Psoas muscle (tissue), 8 donors: Measurements from ENCODE around the gene BMP6. TPM values are rescaled to one million over a fixed set of nuclear protein-coding genes. Genes with fewer than 3 reads are reported as not detected.

Experiments
- ATAC-seq, 4 donors: fragments of 200-7000 bp; cut with Tn5 transposase; one replicate each; pipeline ENCODE4 v1.9.1; 2020; ENCODE audit warnings: moderate library complexity in 3 of 4, mild to moderate bottlenecking in 2 of 4
- DNase-seq, 2 donors: peaks; one replicate each; pipeline ENCODE4 v3.0.0-alpha.2; 2020
- H3K27ac ChIP-seq: fragments of 200-600 bp; one replicate; pipeline ENCODE4 v1.8.0; 2022
- H3K27me3 ChIP-seq, 3 donors: fragments of 200-600 bp in 1 of 3; one replicate each; pipeline versions ENCODE4 v1.6.1 to v1.8.0; 2013 to 2022; ENCODE audit warnings: low read length in 2 of 3, mild to moderate bottlenecking in 2 of 3, moderate library complexity in 1 of 3; ENCODE audit not compliant: insufficient read depth in 3 of 3
- H3K36me3 ChIP-seq, 2 donors: fragments of 200-600 bp in 1 of 2; one replicate each; pipeline versions ENCODE4 v1.6.1 to v1.8.0; 2013 to 2022; ENCODE audit warnings: low read depth in 1 of 2, mild to moderate bottlenecking in 1 of 2, moderate library complexity in 1 of 2; ENCODE audit not compliant: insufficient read depth in 1 of 2
- H3K4me1 ChIP-seq: fragments of 200-600 bp; one replicate; pipeline ENCODE4 v1.8.0; 2022
- H3K4me3 ChIP-seq: fragments of 200-600 bp; one replicate; pipeline ENCODE4 v1.8.0; 2022; ENCODE audit warnings: mild to moderate bottlenecking
- H3K9me3 ChIP-seq: fragments of 200-600 bp; one replicate; pipeline ENCODE4 v1.8.0; 2022
- CTCF ChIP-seq: fragments of 200-600 bp; IDR thresholded peaks from one replicate; pipeline ENCODE4 v1.8.0; 2022; ENCODE audit warnings: antibody characterized with exemption
- WGBS, 3 donors: extraction: QIAGEN DNeasy Blood & Tissue Kit; methylation state at CpG; one replicate each; pipeline versions ENCODE4 v1.1.6 to v1.1.7; 2013; 5-methylcytosine and 5-hydroxymethylcytosine counted together
- intact Hi-C, 2 donors: fragments of 100-400 bp; cut with DNase I; formaldehyde crosslinking; loops; one replicate each; pipeline versions ENCODE4 v1.11.0 to v1.14.2; 2022
- polyA plus RNA-seq, 3 donors: library from polyadenylated mRNA; stranded (reverse); fragments of 200-250 nt; gene quantifications; one replicate each; pipeline ENCODE4 v1.2.3, GENCODE V29; 2013
- total RNA-seq, 4 donors: library from RNA; stranded (reverse); fragmentation: NEBNext Ultra II Directional in 2 of 4; extraction: Animal tissue kit (Norgen Biotek cat#: 25700) in 2 of 4; gene quantifications; one replicate each; pipeline versions ENCODE4 v1.2.1 to v1.2.4, GENCODE V29; 2021 to 2023
- donor health status: healthy with polysubstance abuse.
- donor health status: DM: no; HTN: no; CAD: no; lungs with moderate emphysema.
- donor health status: Bipolar disorder and iron deficiency.
- donor health status: healthy.
- donor health status: DM: yes; HTN: yes; CAD: no.
- donor health status: DM: no; HTN: no; CAD: no.
- donor health status: DM: no; HTN: no; CAD: no.
- donor health status: DM: yes; HTN: yes; CAD: no.

The BMP6 gene
- total and polyA plus RNA-seq, 7 donors: 0.96 to 4.9 (median 3.4) TPM

- no peaks in the 10 kb centered on the region for H3K27me3 ChIP-seq
- H3K4me3 ChIP-seq: no peak overlapping the region
- H3K9me3 ChIP-seq: no peaks in the 10 kb centered on the region
- WGBS, 3 donors: 77 to 79% (median 79%) methylated on average over 11 of the region's 11 CpGs
- ATAC-seq: peak in 3 of 4 donors; percentile 26 to 46 (median 38)
- intact Hi-C loops: loop anchor here (5.0 to 10.0 kb wide), 3 partner anchors 147 to 193 kb away; partner anchors contain the start of gene BLOC1S5 (in 2 of the 2)
- DNase-seq: peak; percentile 67 to 84
- H3K36me3 ChIP-seq: no peaks in the 10 kb centered on the region
- no peak for TF ChIP-seq CTCF
- H3K4me1 ChIP-seq: peaks cover 3% of the 10 kb centered on the region
- H3K27ac ChIP-seq: no peak overlapping the region
Observed at GRCh38 chr6:7914991-7915789, 189.3 kb downstream of the BMP6 start.

GRCh38 chr6:7916959-7917358, 191.1 kb downstream of the BMP6 start:
- WGBS, 3 donors: 76 to 80% (median 77%) methylated on average over 1 of the region's 1 CpG
- no peak for TF ChIP-seq CTCF
- H3K36me3 ChIP-seq: no peaks in the 10 kb centered on the region
- no peak overlapping the region for H3K27ac ChIP-seq
- intact Hi-C loops: loop anchor here in 1 of 2 donors (10.0 kb wide), 1 partner anchor 148 kb away; the partner anchor contains the start of gene BLOC1S5
- H3K4me1 ChIP-seq: peaks cover 3% of the 10 kb centered on the region
- no peaks in the 10 kb centered on the region for H3K9me3 ChIP-seq
- DNase-seq (no peak), ATAC-seq (no peak)
- no peaks in the 10 kb centered on the region for H3K27me3 ChIP-seq
- H3K4me3 ChIP-seq: no peak overlapping the region

DNA sequence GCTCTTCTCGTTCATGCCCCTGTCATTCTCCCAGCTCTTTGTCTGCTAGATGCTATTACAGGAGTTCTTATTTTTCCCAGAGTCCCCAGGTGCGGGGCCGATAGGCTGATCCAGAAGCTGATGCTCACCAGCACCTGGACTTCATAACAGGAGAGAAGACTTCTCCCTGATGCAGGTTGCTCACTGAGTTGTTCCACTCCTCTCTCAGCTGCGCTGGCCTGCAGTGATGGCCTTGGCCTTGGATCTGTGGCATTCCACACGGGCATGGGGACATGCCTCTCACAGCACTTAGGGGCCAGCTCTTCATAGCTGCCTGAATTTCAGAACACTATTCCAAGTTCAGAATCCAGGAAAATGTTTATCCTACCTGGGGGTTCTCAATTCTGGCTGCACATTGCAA, 191.8 kb downstream of the BMP6 start:
- no peaks in the 10 kb centered on the region for H3K36me3 ChIP-seq
- peaks cover 3% of the 10 kb centered on the region for H3K4me1 ChIP-seq
- no peak overlapping the region for H3K27ac ChIP-seq
- DNase-seq (no peak), ATAC-seq (no peak)
- WGBS, 3 donors: 75 to 83% (median 82%) methylated on average over 5 of the region's 5 CpGs
- no peak overlapping the region for H3K4me3 ChIP-seq
- H3K9me3 ChIP-seq: no peaks in the 10 kb centered on the region
- no peak for TF ChIP-seq CTCF
- intact Hi-C loops: loop anchor here in 1 of 2 donors (10.0 kb wide), 1 partner anchor 147 kb away; the partner anchor contains the start of gene BLOC1S5
- H3K27me3 ChIP-seq: no peaks in the 10 kb centered on the region

- ATAC-seq: no peak
- no peak for DNase-seq
- H3K27me3 ChIP-seq: no peaks in the 10 kb centered on the region
- H3K36me3 ChIP-seq: no peaks in the 10 kb centered on the region
- TF ChIP-seq CTCF: no peak
- no peak overlapping the region for H3K4me3 ChIP-seq
- intact Hi-C loops: loop anchor here in 1 of 2 donors (10.0 kb wide), 1 partner anchor 146 kb away; the partner anchor contains the start of gene BLOC1S5
- H3K4me1 ChIP-seq: peaks cover 3% of the 10 kb centered on the region
- 91 to 97% (median 91%) methylated on average over 4 of the region's 4 CpGs for WGBS, 3 donors
- no peak overlapping the region for H3K27ac ChIP-seq
- no peaks in the 10 kb centered on the region for H3K9me3 ChIP-seq
Observed at GRCh38 chr6:7918403-7918802, 192.5 kb downstream of the BMP6 start.
